C4-2B (cell line): ENCODE measurements around the gene COL4A2.
A peak's percentile ranks its signal among the peaks of the same experiment; 100 is the strongest.

Source experiments
- H3K27ac ChIP-seq: fragments of 450-650 bp; 2 replicates; pipeline ENCODE4 v1.5.1; 2017
- ZFX ChIP-seq: fragments of 450-650 bp; IDR thresholded peaks from 2 replicates; pipeline ENCODE4 v1.6.1; 2017
- TF ChIP-seq, protein P1 (sequence below): fragments of 450-650 bp; conservative IDR thresholded peaks from 2 replicates; pipeline ENCODE4 v1.5.1; 2017; ENCODE audit warnings: mild to moderate bottlenecking

The COL4A2 gene

GRCh38 chr13:110428313-110428712 lies 121.2 kb downstream of the COL4A2 start:
- TF ChIP-seq, protein P1, sequence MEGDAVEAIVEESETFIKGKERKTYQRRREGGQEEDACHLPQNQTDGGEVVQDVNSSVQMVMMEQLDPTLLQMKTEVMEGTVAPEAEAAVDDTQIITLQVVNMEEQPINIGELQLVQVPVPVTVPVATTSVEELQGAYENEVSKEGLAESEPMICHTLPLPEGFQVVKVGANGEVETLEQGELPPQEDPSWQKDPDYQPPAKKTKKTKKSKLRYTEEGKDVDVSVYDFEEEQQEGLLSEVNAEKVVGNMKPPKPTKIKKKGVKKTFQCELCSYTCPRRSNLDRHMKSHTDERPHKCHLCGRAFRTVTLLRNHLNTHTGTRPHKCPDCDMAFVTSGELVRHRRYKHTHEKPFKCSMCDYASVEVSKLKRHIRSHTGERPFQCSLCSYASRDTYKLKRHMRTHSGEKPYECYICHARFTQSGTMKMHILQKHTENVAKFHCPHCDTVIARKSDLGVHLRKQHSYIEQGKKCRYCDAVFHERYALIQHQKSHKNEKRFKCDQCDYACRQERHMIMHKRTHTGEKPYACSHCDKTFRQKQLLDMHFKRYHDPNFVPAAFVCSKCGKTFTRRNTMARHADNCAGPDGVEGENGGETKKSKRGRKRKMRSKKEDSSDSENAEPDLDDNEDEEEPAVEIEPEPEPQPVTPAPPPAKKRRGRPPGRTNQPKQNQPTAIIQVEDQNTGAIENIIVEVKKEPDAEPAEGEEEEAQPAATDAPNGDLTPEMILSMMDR: no peak
- TF ChIP-seq ZFX: no peak
- no peak overlapping the region for H3K27ac ChIP-seq

DNA sequence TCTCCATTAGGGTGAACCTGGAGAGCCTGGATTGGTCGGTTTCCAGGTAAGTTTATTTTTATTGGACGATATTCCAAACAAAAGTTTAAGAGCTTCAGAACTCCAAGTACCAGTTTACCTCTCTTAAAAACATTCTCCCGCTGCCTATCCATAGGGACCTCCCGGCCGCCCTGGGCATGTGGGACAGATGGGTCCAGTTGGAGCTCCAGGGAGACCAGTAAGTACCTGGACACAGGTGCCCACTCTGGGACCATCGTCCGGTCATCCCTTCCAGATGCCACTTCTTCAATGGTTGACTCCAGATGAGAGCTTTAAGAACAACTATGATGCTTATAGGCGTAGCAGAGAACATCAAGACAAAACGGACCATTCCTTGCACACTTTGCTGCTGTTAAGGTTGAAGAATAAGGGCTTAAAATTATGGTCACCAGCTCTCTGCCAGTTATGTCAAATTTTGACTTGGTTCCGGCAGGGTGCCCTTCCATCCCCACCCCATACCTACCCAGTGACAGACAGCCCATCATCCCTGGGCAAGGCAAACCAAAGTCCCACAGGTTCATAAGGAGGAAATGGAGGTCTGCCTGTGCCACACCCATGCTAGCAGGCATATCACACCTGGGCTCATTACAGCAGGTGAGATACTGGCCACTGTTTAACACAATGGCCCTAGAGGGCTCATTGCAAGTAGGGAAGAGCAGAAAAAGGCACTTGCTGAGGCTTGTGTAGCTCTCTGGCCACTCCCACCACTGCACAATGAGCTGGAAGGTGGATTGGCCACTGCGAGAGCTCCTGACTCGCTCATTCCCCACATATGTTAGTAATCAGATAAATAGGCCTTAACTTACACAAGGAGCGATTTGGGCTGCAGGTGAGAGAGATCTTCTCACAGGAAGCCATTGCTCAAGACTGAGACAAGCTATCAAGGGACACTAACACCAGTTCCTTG lies 123.6 kb downstream of the COL4A2 start:
- TF ChIP-seq, protein P1: no peak
- TF ChIP-seq ZFX: no peak
- no peak overlapping the region for H3K27ac ChIP-seq

GRCh38 chr13:110431425-110432294 lies 124.6 kb downstream of the COL4A2 start:
- TF ChIP-seq, protein P1: no peak
- no peak for TF ChIP-seq ZFX
- peak overlapping the region; percentile 56 for H3K27ac ChIP-seq

DNA sequence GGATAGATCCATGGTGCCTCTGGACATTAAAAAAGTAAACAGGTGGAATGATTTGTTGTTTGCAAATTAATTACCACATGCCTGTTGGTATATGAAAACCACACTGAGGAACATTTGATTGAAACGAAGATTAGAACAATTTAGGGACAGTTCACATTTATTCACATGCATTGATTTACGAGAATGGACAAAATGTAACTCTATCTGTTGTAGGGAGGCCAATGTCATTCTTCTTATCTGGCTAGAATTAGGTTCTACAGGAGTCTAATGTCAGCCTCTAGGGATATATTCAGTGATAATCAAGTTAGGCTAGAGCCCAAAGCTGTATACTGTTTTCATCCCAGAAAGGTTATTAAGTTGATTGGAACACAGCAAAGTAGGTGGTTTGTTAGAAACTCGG lies 125.4 kb downstream of the COL4A2 start:
- H3K27ac ChIP-seq: no peak overlapping the region
- TF ChIP-seq, protein P1: no peak
- no peak for TF ChIP-seq ZFX

DNA sequence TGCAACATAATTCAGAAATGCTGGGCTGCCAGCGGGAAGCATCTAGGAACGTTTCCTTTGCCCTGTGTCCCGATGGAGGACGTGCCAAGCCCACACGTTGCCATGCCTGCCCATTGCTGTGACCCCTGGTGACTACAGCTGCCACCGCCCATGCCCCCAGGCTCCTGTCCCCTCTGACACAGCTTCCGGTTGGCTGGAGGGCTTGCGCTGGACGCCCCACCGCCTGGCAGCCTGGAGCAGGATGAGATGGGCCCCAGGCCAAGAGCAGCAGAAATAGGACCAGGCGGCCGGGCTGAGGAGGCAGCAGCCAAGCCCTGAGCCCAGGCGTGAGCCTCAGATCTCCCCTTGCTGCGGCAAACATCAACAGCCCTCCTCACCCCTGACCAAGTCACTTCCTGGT lies 125.9 kb downstream of the COL4A2 start:
- TF ChIP-seq, protein P1: no peak
- TF ChIP-seq ZFX: no peak
- H3K27ac ChIP-seq: no peak overlapping the region

DNA sequence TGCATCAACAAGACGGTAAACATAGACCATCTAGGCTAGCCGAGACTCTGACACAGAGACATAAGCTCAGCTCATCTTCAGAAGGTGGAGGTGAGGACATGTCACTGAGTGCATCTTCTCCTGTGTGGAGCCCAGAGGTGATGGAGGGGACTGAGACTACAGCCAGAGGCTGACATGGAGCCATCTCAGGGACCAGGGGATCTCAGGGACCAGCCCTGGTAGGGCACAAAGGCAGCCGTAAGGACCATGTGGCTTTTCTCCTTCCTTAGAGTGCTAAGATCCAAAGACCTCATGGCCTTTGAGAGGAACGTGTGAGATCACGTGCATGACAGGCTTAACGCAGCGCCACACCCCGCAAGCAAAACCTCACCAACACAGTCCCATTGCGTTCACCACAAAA lies 127.5 kb downstream of the COL4A2 start:
- H3K27ac ChIP-seq: no peak overlapping the region
- no peak for TF ChIP-seq ZFX
- TF ChIP-seq, protein P1: no peak

DNA sequence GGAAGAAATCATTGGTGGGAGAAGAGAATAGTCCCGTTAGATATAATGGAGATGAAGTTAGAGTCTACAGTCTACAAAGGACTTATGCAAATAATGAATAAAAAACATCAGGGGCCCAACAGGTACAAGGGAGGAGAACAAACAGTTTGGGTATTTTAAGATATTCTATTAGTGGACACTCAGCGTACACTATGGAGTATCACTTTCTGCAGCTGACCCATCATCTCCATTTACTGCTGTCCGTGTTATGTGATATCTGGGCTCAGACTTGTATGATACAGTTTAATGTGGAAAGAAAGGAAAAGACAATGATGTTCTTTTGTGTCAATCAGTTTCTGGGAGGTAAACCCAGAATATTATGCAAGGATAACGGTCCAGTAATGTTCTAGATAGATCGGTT lies 128.2 kb downstream of the COL4A2 start:
- no peak overlapping the region for H3K27ac ChIP-seq
- TF ChIP-seq, protein P1: no peak
- TF ChIP-seq ZFX: no peak
